MCF 10A (cell line): Measurements from ENCODE around the gene TAF3. TPM values are rescaled to one million over a fixed set of nuclear protein-coding genes. Genes with fewer than 3 reads are reported as not detected.

Source experiments
- BruUV-seq: library from RNA; stranded (reverse); fragments of 400-500 nt; replicated peaks from 2 replicates; lab custom pipeline; 2021; lab: Mats Ljungman, UMichigan
- CTCF ChIA-PET: fragments of 300-600 bp; sonication (Branson Sonifier 250); formaldehyde crosslinking; extraction: SDS; loops from one replicate; lab custom pipeline; 2021; ENCODE audit warnings: antibody characterized with exemption, inconsistent platforms; lab: Yijun Ruan, JAX
- POLR2A ChIA-PET: fragments of 300-600, 350-650 bp; sonication (Branson Sonifier 250); formaldehyde crosslinking; extraction: SDS; loops from one replicate; lab custom pipeline; 2020; ENCODE audit warnings: antibody characterized with exemption, inconsistent platforms; lab: Yijun Ruan, JAX
- DNase-seq: peaks from one replicate; pipeline ENCODE4 v3.0.0-alpha.2; 2018; ENCODE audit not compliant: unreplicated experiment
- H3K27ac Mint-ChIP-seq: one replicate; pipeline ENCODE4 v1.8.0; 2022; ENCODE audit warnings: mild to moderate bottlenecking, low read depth, mixed read lengths; ENCODE audit not compliant: unreplicated experiment
- H3K27me3 Mint-ChIP-seq: one replicate; pipeline ENCODE4 v1.8.0; 2022; ENCODE audit warnings: mixed read lengths; ENCODE audit not compliant: insufficient read depth, unreplicated experiment
- H3K36me3 Mint-ChIP-seq: one replicate; pipeline ENCODE4 v1.8.0; 2022; ENCODE audit warnings: mild to moderate bottlenecking, moderate library complexity, mixed read lengths; ENCODE audit not compliant: insufficient read depth, unreplicated experiment
- H3K4me1 Mint-ChIP-seq: one replicate; pipeline ENCODE4 v1.8.0; 2022; ENCODE audit warnings: mixed read lengths; ENCODE audit not compliant: insufficient read depth, unreplicated experiment
- H3K4me3 Mint-ChIP-seq: one replicate; pipeline ENCODE4 v1.8.0; 2022; ENCODE audit warnings: mild to moderate bottlenecking, moderate library complexity, mixed read lengths; ENCODE audit not compliant: unreplicated experiment
- H3K9me3 Mint-ChIP-seq: one replicate; pipeline ENCODE4 v1.8.0; 2022; ENCODE audit warnings: mixed read lengths; ENCODE audit not compliant: unreplicated experiment
- CTCF ChIP-seq: fragments of 200-600 bp; IDR thresholded peaks from one replicate; pipeline ENCODE4 v1.8.0; 2022; ENCODE audit warnings: antibody characterized with exemption, mild to moderate bottlenecking; ENCODE audit not compliant: unreplicated experiment
- intact Hi-C: fragments of 100-400 bp; cut with micrococcal nuclease; formaldehyde crosslinking; loops from 2 replicates; pipeline ENCODE4 v1.14.1; 2022
- total RNA-seq: library from RNA; stranded (reverse); gene quantifications from 2 replicates; pipeline ENCODE4 v1.2.3, GENCODE V29; 2022

Gene TAF3
- total RNA-seq, 1 experiment from 2014 or later = 9.9 TPM

- Mint-ChIP-seq H3K27ac (peak overlapping the region; percentile 93), H3K36me3 (peaks cover 81% of the 10 kb centered on the region), H3K9me3 (no peaks in the 10 kb centered on the region), H3K4me1 (peaks cover 32% of the 10 kb centered on the region), H3K27me3 (no peaks in the 10 kb centered on the region), H3K4me3 (peak overlapping the region; percentile 93)
- intact Hi-C loops = no loop called here
- DNase-seq = peak; percentile 25
- BruUV-seq = no TSS peak
- ChIA-PET POLR2A (interaction anchor here (0.7 to 2.4 kb wide), 18 partner anchors 8 to 1649 kb away, joined by 3 to 17 read pairs (median 3); no protein-coding TSS in a partner anchor), CTCF (interaction anchor here (0.6 to 1.9 kb wide), 5 partner anchors 11 to 887 kb away, joined by 3 to 10 read pairs (median 4); no protein-coding TSS in a partner anchor)
- no peak for TF ChIP-seq CTCF
Observed at GRCh38 chr10:8060010-8060703, 241.9 kb downstream of the TAF3 start.

GRCh38 chr10:8060704-8061121, 242.4 kb downstream of the TAF3 start:
- H3K36me3 Mint-ChIP-seq = peaks cover 86% of the 10 kb centered on the region
- DNase-seq = no peak
- H3K4me1 Mint-ChIP-seq = peaks cover 36% of the 10 kb centered on the region
- no peak for TF ChIP-seq CTCF
- peak overlapping the region; percentile 93 for H3K4me3 Mint-ChIP-seq
- ChIA-PET POLR2A (interaction anchor here (0.7 to 2.4 kb wide), 10 partner anchors 66 to 1648 kb away, joined by 3 to 10 read pairs (median 4); no protein-coding TSS in a partner anchor), CTCF (interaction anchor here (0.6 to 1.3 kb wide), 5 partner anchors 11 to 1035 kb away, joined by 3 to 4 read pairs (median 4); no protein-coding TSS in a partner anchor)
- BruUV-seq = no TSS peak
- no peaks in the 10 kb centered on the region for H3K9me3 Mint-ChIP-seq
- H3K27ac Mint-ChIP-seq = peak overlapping the region; percentile 93
- intact Hi-C loops = no loop called here
- H3K27me3 Mint-ChIP-seq = no peaks in the 10 kb centered on the region

- Mint-ChIP-seq H3K36me3 (peaks cover 89% of the 10 kb centered on the region), H3K4me1 (peaks cover 44% of the 10 kb centered on the region), H3K27ac (peak overlapping the region; percentile 93), H3K27me3 (no peaks in the 10 kb centered on the region), H3K9me3 (no peaks in the 10 kb centered on the region), H3K4me3 (peak overlapping the region; percentile 93)
- ChIA-PET POLR2A (interaction anchor here (0.5 to 1.7 kb wide), 7 partner anchors 9 to 916 kb away, joined by 3 to 5 read pairs (median 3); no protein-coding TSS in a partner anchor), CTCF (interaction anchor here (0.7 to 0.9 kb wide), 3 partner anchors 10 to 1035 kb away, joined by 3 to 4 read pairs (median 3); no protein-coding TSS in a partner anchor)
- intact Hi-C loops = no loop called here
- BruUV-seq = no TSS peak
- DNase-seq = no peak
- TF ChIP-seq CTCF = no peak
Observed at GRCh38 chr10:8061274-8062211, 243.2 kb downstream of the TAF3 start.
